ENCODE measurements around the gene M6PR. TPM values are rescaled to one million over a fixed set of nuclear protein-coding genes. Genes with fewer than 3 reads are reported as not detected.

Gene M6PR
- total and polyA plus RNA-seq, 2 of the 13 experiments (the other 11 are each of a cell fraction or from before 2014, with no cell fraction given) = 98.2 to 127 TPM

- TF ChIP-seq ZBTB40 (IDR thresholded peaks at IDR 0.05) (peak; percentile 90), ZBTB40 (CRISPR knock-in tag; IDR thresholded peaks at IDR 0.05) (peak; percentile 99), CCAR2 (optimal IDR thresholded peaks at IDR 0.05; ENCODE audit: low read depth, low read length) (no peak), ZNF451 (CRISPR knock-in tag; IDR thresholded peaks at IDR 0.05) (no peak), SNAI1 (CRISPR knock-in tag; IDR thresholded peaks at IDR 0.05; ENCODE audit: borderline replicate concordance) (no peak), ZBTB2 (CRISPR knock-in tag; IDR thresholded peaks at IDR 0.05; ENCODE audit: low read depth) (no peak), ZNF281 (CRISPR knock-in tag; IDR thresholded peaks at IDR 0.05; ENCODE audit: borderline replicate concordance) (no peak), REST (IDR thresholded peaks at IDR 0.05; ENCODE audit: borderline replicate concordance in 1 of 2, low read depth in 1 of 2, low read length in 2 of 2) (no peak), RXRB (CRISPR knock-in tag; IDR thresholded peaks at IDR 0.05; ENCODE audit: borderline replicate concordance) (no peak), ZNF180 (CRISPR knock-in tag; IDR thresholded peaks at IDR 0.05; ENCODE audit: borderline replicate concordance, low read depth) (no peak), GTF3A (CRISPR knock-in tag; conservative IDR thresholded peaks at IDR 0.05) (no peak)
Measured at GRCh38 chr12:8969861-8970411, 20.5 kb upstream of the M6PR start (continued).

All from HepG2 (cell line).